T-helper 1 cell treated with Interleukin-12 subunit alpha and Interleukin-12 subunit beta and Interleukin-4 antibody, amounts not matched to agents 30 μg/mL and 1 μg/mL, for 36 hours (primary cell): ENCODE data around the gene ABCF3.
"Not testable (repeated sequence)": the region's sequence is repeated elsewhere in the genome, so short reads cannot be mapped to it uniquely, and the experiment has no call there.

ENCODE experiments used
- H3K27ac Mint-ChIP-seq: one replicate; pipeline ENCODE4 v1.8.0; 2021; ENCODE audit warnings: mild to moderate bottlenecking, mixed read lengths
- H3K27me3 Mint-ChIP-seq: one replicate; pipeline ENCODE4 v1.8.0; 2021; ENCODE audit warnings: low read depth, mixed read lengths
- H3K36me3 Mint-ChIP-seq: one replicate; pipeline ENCODE4 v1.8.0; 2021; ENCODE audit warnings: low read depth, mixed read lengths
- H3K4me1 Mint-ChIP-seq: one replicate; pipeline ENCODE4 v1.8.0; 2021; ENCODE audit warnings: low read depth, mixed read lengths
- H3K4me3 Mint-ChIP-seq: one replicate; pipeline ENCODE4 v1.8.0; 2021; ENCODE audit warnings: mild to moderate bottlenecking, moderate library complexity, mixed read lengths
- H3K9me3 Mint-ChIP-seq: one replicate; pipeline ENCODE4 v1.8.0; 2021; ENCODE audit warnings: mixed read lengths

ABCF3 gene

GRCh38 chr3:184158404-184158803 is 27.6 kb upstream of the ABCF3 start:
- Mint-ChIP-seq H3K9me3 (no peaks in the 10 kb centered on the region), H3K4me3 (no peak overlapping the region), H3K4me1 (peaks cover 20% of the 10 kb centered on the region)

GRCh38 chr3:184160456-184160855 is 25.5 kb upstream of the ABCF3 start:
- H3K36me3 Mint-ChIP-seq: peaks cover 9% of the 10 kb centered on the region
- H3K27me3 Mint-ChIP-seq: no peaks in the 10 kb centered on the region
- H3K27ac Mint-ChIP-seq: no peak overlapping the region
- peaks cover 22% of the 10 kb centered on the region for H3K4me1 Mint-ChIP-seq
- H3K4me3 Mint-ChIP-seq: no peak overlapping the region
- H3K9me3 Mint-ChIP-seq: no peaks in the 10 kb centered on the region

More at GRCh38 chr3:184158404-184158803, 27.6 kb upstream of the ABCF3 start:
- Mint-ChIP-seq H3K36me3 (peaks cover 1% of the 10 kb centered on the region), H3K27ac (no peak overlapping the region), H3K27me3 (no peaks in the 10 kb centered on the region)

- H3K4me1 Mint-ChIP-seq: peaks cover 11% of the 10 kb centered on the region
- H3K27me3 Mint-ChIP-seq, H3K4me3 Mint-ChIP-seq, H3K9me3 Mint-ChIP-seq, H3K27ac Mint-ChIP-seq: not testable (repeated sequence)
- peaks cover 13% of the 10 kb centered on the region for H3K36me3 Mint-ChIP-seq
Measured at GRCh38 chr3:184162571-184163070, 23.4 kb upstream of the ABCF3 start.

GRCh38 chr3:184164648-184165330 is 21.2 kb upstream of the ABCF3 start:
- no peak overlapping the region for H3K4me3 Mint-ChIP-seq
- H3K36me3 Mint-ChIP-seq: peaks cover 13% of the 10 kb centered on the region
- H3K27ac Mint-ChIP-seq: no peak overlapping the region
- no peaks in the 10 kb centered on the region for H3K9me3 Mint-ChIP-seq
- no peaks in the 10 kb centered on the region for H3K27me3 Mint-ChIP-seq
- H3K4me1 Mint-ChIP-seq: peaks cover 8% of the 10 kb centered on the region

- Mint-ChIP-seq H3K9me3 (no peaks in the 10 kb centered on the region), H3K4me3 (no peak overlapping the region), H3K27ac (no peak overlapping the region), H3K4me1 (peaks cover 2% of the 10 kb centered on the region), H3K36me3 (peaks cover 13% of the 10 kb centered on the region), H3K27me3 (no peaks in the 10 kb centered on the region)
Measured at GRCh38 chr3:184165543-184165942, 20.5 kb upstream of the ABCF3 start.

- Mint-ChIP-seq H3K36me3 (peaks cover 14% of the 10 kb centered on the region), H3K9me3 (no peaks in the 10 kb centered on the region), H3K27me3 (no peaks in the 10 kb centered on the region), H3K4me1 (peaks cover 2% of the 10 kb centered on the region), H3K4me3 (no peak overlapping the region), H3K27ac (no peak overlapping the region)
Measured at GRCh38 chr3:184166671-184167070, 19.3 kb upstream of the ABCF3 start.

GRCh38 chr3:184167786-184168185 is 18.2 kb upstream of the ABCF3 start:
- H3K27me3 Mint-ChIP-seq: no peaks in the 10 kb centered on the region
- peaks cover 2% of the 10 kb centered on the region for H3K4me1 Mint-ChIP-seq
- no peak overlapping the region for H3K4me3 Mint-ChIP-seq
- H3K9me3 Mint-ChIP-seq: no peaks in the 10 kb centered on the region
- peaks cover 19% of the 10 kb centered on the region for H3K36me3 Mint-ChIP-seq
- H3K27ac Mint-ChIP-seq: no peak overlapping the region

GRCh38 chr3:184168363-184169120 is 17.5 kb upstream of the ABCF3 start:
- Mint-ChIP-seq H3K4me3 (no peak overlapping the region), H3K27ac (no peak overlapping the region), H3K9me3 (no peaks in the 10 kb centered on the region), H3K36me3 (peaks cover 19% of the 10 kb centered on the region), H3K4me1 (peaks cover 2% of the 10 kb centered on the region), H3K27me3 (no peaks in the 10 kb centered on the region)

GRCh38 chr3:184169896-184170875 is 15.8 kb upstream of the ABCF3 start:
- peaks cover 13% of the 10 kb centered on the region for H3K36me3 Mint-ChIP-seq
- H3K4me1 Mint-ChIP-seq: peaks cover 6% of the 10 kb centered on the region
- no peak overlapping the region for H3K4me3 Mint-ChIP-seq
- H3K27ac Mint-ChIP-seq: no peak overlapping the region
- H3K27me3 Mint-ChIP-seq: no peaks in the 10 kb centered on the region
- H3K9me3 Mint-ChIP-seq: no peaks in the 10 kb centered on the region

- Mint-ChIP-seq H3K9me3 (no peaks in the 10 kb centered on the region), H3K36me3 (peaks cover 11% of the 10 kb centered on the region), H3K4me3 (no peak overlapping the region), H3K4me1 (peaks cover 19% of the 10 kb centered on the region), H3K27ac (no peak overlapping the region), H3K27me3 (no peaks in the 10 kb centered on the region)
Measured at GRCh38 chr3:184171562-184171961, 14.4 kb upstream of the ABCF3 start.

- H3K27ac Mint-ChIP-seq: no peak overlapping the region
- H3K27me3 Mint-ChIP-seq: no peaks in the 10 kb centered on the region
- peaks cover 7% of the 10 kb centered on the region for H3K36me3 Mint-ChIP-seq
- H3K4me3 Mint-ChIP-seq: no peak overlapping the region
- H3K4me1 Mint-ChIP-seq: peaks cover 24% of the 10 kb centered on the region
- H3K9me3 Mint-ChIP-seq: no peaks in the 10 kb centered on the region
Measured at GRCh38 chr3:184172681-184173373, 13.2 kb upstream of the ABCF3 start.

GRCh38 chr3:184173374-184173722 is 12.7 kb upstream of the ABCF3 start:
- H3K36me3 Mint-ChIP-seq: peaks cover 11% of the 10 kb centered on the region
- no peaks in the 10 kb centered on the region for H3K9me3 Mint-ChIP-seq
- no peaks in the 10 kb centered on the region for H3K27me3 Mint-ChIP-seq
- no peak overlapping the region for H3K4me3 Mint-ChIP-seq
- H3K27ac Mint-ChIP-seq: no peak overlapping the region
- peaks cover 28% of the 10 kb centered on the region for H3K4me1 Mint-ChIP-seq

- Mint-ChIP-seq H3K27me3 (no peaks in the 10 kb centered on the region), H3K36me3 (peaks cover 17% of the 10 kb centered on the region), H3K4me3 (peak overlapping the region; percentile 99), H3K27ac (peak overlapping the region; percentile 72), H3K9me3 (no peaks in the 10 kb centered on the region), H3K4me1 (peaks cover 28% of the 10 kb centered on the region)
Measured at GRCh38 chr3:184174284-184174645, 11.7 kb upstream of the ABCF3 start.
